ENCODE results near the gene UNC119. TPM values are rescaled to one million over a fixed set of nuclear protein-coding genes. Genes with fewer than 3 reads are reported as not detected.

The UNC119 gene
- total RNA-seq, 1 donor from 2014 or later, result 21.9 TPM

GRCh38 chr17:28506763-28507487, 45.5 kb downstream of the UNC119 start:
- no peaks in the 10 kb centered on the region for H3K36me3 ChIP-seq (ENCODE audit: control insufficient read depth, insufficient read depth, low read length)
- DNase-seq (ENCODE audit: low read depth), result no peak
- FAIRE-seq, result no peak
- no peaks in the 10 kb centered on the region for H3K27me3 ChIP-seq (ENCODE audit: control insufficient read depth, insufficient read depth, low read length)
- TF ChIP-seq, protein P1, sequence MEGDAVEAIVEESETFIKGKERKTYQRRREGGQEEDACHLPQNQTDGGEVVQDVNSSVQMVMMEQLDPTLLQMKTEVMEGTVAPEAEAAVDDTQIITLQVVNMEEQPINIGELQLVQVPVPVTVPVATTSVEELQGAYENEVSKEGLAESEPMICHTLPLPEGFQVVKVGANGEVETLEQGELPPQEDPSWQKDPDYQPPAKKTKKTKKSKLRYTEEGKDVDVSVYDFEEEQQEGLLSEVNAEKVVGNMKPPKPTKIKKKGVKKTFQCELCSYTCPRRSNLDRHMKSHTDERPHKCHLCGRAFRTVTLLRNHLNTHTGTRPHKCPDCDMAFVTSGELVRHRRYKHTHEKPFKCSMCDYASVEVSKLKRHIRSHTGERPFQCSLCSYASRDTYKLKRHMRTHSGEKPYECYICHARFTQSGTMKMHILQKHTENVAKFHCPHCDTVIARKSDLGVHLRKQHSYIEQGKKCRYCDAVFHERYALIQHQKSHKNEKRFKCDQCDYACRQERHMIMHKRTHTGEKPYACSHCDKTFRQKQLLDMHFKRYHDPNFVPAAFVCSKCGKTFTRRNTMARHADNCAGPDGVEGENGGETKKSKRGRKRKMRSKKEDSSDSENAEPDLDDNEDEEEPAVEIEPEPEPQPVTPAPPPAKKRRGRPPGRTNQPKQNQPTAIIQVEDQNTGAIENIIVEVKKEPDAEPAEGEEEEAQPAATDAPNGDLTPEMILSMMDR (IDR thresholded peaks at IDR 0.05; ENCODE audit: insufficient read depth, low read length, severe bottlenecking), result no peak
- peak overlapping the region; percentile 31 for H3K4me3 ChIP-seq (ENCODE audit: low read depth, low read length)

- Histone ChIP-seq H3K4me3 (ENCODE audit: low read depth, low read length) (peak within 1 kb of the TSS; percentile 31), H3K36me3 (ENCODE audit: control insufficient read depth, insufficient read depth, low read length) (no peaks in the 10 kb centered on the region), H3K27me3 (ENCODE audit: control insufficient read depth, insufficient read depth, low read length) (no peaks in the 10 kb centered on the region)
- TF ChIP-seq, protein P1 (IDR thresholded peaks at IDR 0.05; ENCODE audit: insufficient read depth, low read length, severe bottlenecking), result no peak
- FAIRE-seq, result no peak
- peak; percentile 82 for DNase-seq (ENCODE audit: low read depth)
Observed at GRCh38 chr17:28505986-28506665, 46.3 kb downstream of the UNC119 start, which contains the start of gene FOXN1. Gene FOXN1 (plus strand): TSS chr17:28506348. CDS start chr17:28523970, 17,622 bp downstream.

- TF ChIP-seq, protein P1 (IDR thresholded peaks at IDR 0.05; ENCODE audit: insufficient read depth, low read length, severe bottlenecking), result no peak
- Histone ChIP-seq H3K36me3 (ENCODE audit: control insufficient read depth, insufficient read depth, low read length) (no peaks in the 10 kb centered on the region), H3K4me3 (ENCODE audit: low read depth, low read length) (no peak overlapping the region), H3K27me3 (ENCODE audit: control insufficient read depth, insufficient read depth, low read length) (no peaks in the 10 kb centered on the region)
- DNase-seq (ENCODE audit: low read depth) (no peak), FAIRE-seq (no peak)
Observed at GRCh38 chr17:28503420-28503819, 49.0 kb downstream of the UNC119 start.

- FAIRE-seq, result no peak
- TF ChIP-seq, protein P1 (IDR thresholded peaks at IDR 0.05; ENCODE audit: insufficient read depth, low read length, severe bottlenecking), result no peak
- H3K27me3 ChIP-seq (ENCODE audit: control insufficient read depth, insufficient read depth, low read length), result no peaks in the 10 kb centered on the region
- DNase-seq (ENCODE audit: low read depth), result no peak
- H3K4me3 ChIP-seq (ENCODE audit: low read depth, low read length), result no peak overlapping the region
- no peaks in the 10 kb centered on the region for H3K36me3 ChIP-seq (ENCODE audit: control insufficient read depth, insufficient read depth, low read length)
Observed at GRCh38 chr17:28501421-28502284, 50.8 kb downstream of the UNC119 start.

DNA sequence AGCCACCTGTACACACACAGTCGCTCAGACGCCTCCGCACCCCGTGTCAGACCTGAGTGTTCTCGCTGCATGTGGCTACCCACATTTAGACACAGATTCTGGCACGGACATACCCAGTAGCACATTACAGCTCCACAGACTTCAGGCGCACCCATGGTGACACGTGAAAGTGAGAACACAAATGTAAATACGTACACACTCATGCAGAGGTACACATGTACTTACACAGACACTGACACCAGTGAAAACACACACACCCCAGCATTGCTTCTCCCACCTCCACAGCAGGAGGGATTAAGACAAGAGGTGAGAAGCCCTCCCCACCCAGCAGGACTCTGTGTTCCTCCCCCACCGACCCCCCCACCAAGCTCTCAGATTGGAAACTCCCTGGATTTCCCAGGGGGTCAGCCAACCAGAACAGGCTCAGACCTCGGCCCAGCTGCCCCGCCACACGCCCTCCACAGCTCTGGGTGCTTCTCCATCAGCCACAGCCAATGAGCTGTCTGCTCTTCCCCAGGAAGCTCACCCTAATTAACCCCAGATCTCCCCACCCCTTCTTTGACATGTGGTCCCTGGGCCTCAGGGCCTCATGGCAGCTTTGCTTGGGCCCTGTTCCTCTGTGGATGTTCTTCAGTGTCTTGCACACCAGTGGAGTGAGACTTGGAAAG, 51.6 kb downstream of the UNC119 start:
- FAIRE-seq (peak; percentile 88), DNase-seq (ENCODE audit: low read depth) (no peak)
- H3K36me3 ChIP-seq (ENCODE audit: control insufficient read depth, insufficient read depth, low read length), result no peaks in the 10 kb centered on the region
- TF ChIP-seq, protein P1 (IDR thresholded peaks at IDR 0.05; ENCODE audit: insufficient read depth, low read length, severe bottlenecking), result no peak
- H3K27me3 ChIP-seq (ENCODE audit: control insufficient read depth, insufficient read depth, low read length), result no peaks in the 10 kb centered on the region
- H3K4me3 ChIP-seq (ENCODE audit: low read depth, low read length), result no peak overlapping the region

All from bronchial epithelial cell (primary cell).